ENCODE data around the gene UMOD.
A peak's percentile ranks its signal among the peaks of the same experiment; 100 is the strongest.

UMOD gene

GRCh38 chr16:20307240-20307671 lies 45.3 kb downstream of the UMOD start:
- no peak overlapping the region for H3K4me3 ChIP-seq (ENCODE audit: low read depth, low read length)
- no peak for TF ChIP-seq CTCF (conservative IDR thresholded peaks at IDR 0.05; ENCODE audit: low read depth, low read length)
- no peak for DNase-seq (ENCODE audit: low read depth)

- DNase-seq (ENCODE audit: low read depth), result no peak
- TF ChIP-seq CTCF (conservative IDR thresholded peaks at IDR 0.05; ENCODE audit: low read depth, low read length), result no peak
- H3K4me3 ChIP-seq (ENCODE audit: low read depth, low read length), result no peak overlapping the region
These were observed 46.1 kb downstream of the UMOD start for GRCh38 chr16:20306401-20306800.

- TF ChIP-seq CTCF (conservative IDR thresholded peaks at IDR 0.05; ENCODE audit: low read depth, low read length), result no peak
- no peak for DNase-seq (ENCODE audit: low read depth)
- no peak overlapping the region for H3K4me3 ChIP-seq (ENCODE audit: low read depth, low read length)
These were observed 49.5 kb downstream of the UMOD start for GRCh38 chr16:20303012-20303411.

DNA sequence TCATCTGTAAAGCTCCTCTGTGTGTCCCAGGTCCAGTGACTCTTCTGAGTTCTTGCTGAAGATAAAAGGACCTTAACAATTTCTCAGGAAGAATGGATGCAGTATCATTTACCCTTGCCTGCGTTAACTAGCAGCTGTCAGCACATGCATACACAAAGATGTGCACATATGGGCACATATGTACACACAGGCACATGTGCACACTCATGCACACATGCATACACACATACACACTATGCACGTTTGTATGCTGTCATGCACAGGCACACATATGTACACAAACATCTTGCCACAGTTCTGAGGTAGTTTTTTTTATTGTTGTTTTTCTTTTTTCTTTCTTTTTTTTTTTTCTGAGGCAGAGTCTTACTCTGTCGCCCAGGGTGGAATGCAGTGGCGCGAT lies 50.1 kb downstream of the UMOD start:
- TF ChIP-seq CTCF (conservative IDR thresholded peaks at IDR 0.05; ENCODE audit: low read depth, low read length), result no peak
- no peak for DNase-seq (ENCODE audit: low read depth)

DNA sequence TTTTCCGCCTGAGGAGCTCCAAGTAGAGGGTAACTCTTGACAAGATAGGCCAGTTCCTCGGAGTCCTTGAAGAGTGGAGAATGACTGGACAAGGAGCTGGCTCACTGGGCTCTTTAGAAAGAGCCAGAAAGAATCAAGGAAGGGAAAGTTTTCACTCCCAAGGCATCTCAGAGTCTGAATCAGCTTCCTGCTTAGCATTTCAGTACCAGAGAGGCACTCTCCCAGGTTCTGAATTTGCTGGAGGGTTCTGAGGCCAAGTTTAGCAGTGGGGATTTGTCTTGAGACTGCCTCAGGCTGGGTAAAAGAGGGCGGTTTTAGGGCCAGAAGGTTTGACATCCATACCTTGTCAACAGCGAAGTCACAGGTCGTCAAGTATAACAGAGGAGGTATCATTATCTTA lies 50.7 kb downstream of the UMOD start:
- no peak overlapping the region for H3K4me3 ChIP-seq (ENCODE audit: low read depth, low read length)
- DNase-seq (ENCODE audit: low read depth), result peak; percentile 1
- no peak for TF ChIP-seq CTCF (conservative IDR thresholded peaks at IDR 0.05; ENCODE audit: low read depth, low read length)

More for the DNA sequence above, 50.1 kb downstream of the UMOD start:
- no peak overlapping the region for H3K4me3 ChIP-seq (ENCODE audit: low read depth, low read length)

- no peak overlapping the region for H3K4me3 ChIP-seq (ENCODE audit: low read depth, low read length)
- TF ChIP-seq CTCF (conservative IDR thresholded peaks at IDR 0.05; ENCODE audit: low read depth, low read length), result peak; percentile 75
- peak; percentile 60 for DNase-seq (ENCODE audit: low read depth)
These were observed 52.0 kb downstream of the UMOD start for GRCh38 chr16:20300312-20301097.

- TF ChIP-seq CTCF (conservative IDR thresholded peaks at IDR 0.05; ENCODE audit: low read depth, low read length), result no peak
- H3K4me3 ChIP-seq (ENCODE audit: low read depth, low read length), result no peak overlapping the region
These were observed 54.1 kb downstream of the UMOD start for GRCh38 chr16:20298452-20298851.

More at GRCh38 chr16:20298452-20298851, 54.1 kb downstream of the UMOD start:
- no peak for DNase-seq (ENCODE audit: low read depth)
